SU-DHL-6 (cell line): Measurements from ENCODE around the gene DNAH14.

Experiments
- EZH2phosphoT487 ChIP-seq: fragments of 200-600 bp; sonication (generic), shearing (Covaris generic); conservative IDR thresholded peaks from 2 replicates; pipeline ENCODE4 v1.6.1; 2018; ENCODE audit warnings: mild to moderate bottlenecking, antibody characterized with exemption, low read length, moderate library complexity, mixed read lengths
- TF ChIP-seq, protein P1 (sequence below): fragments of 200-600 bp; sonication (generic); IDR thresholded peaks from one replicate; pipeline ENCODE4 v1.5.1; 2017; ENCODE audit warnings: antibody characterized with exemption, mild to moderate bottlenecking, low read length, moderate library complexity; ENCODE audit not compliant: insufficient read depth, poor library complexity, severe bottlenecking

DNA sequence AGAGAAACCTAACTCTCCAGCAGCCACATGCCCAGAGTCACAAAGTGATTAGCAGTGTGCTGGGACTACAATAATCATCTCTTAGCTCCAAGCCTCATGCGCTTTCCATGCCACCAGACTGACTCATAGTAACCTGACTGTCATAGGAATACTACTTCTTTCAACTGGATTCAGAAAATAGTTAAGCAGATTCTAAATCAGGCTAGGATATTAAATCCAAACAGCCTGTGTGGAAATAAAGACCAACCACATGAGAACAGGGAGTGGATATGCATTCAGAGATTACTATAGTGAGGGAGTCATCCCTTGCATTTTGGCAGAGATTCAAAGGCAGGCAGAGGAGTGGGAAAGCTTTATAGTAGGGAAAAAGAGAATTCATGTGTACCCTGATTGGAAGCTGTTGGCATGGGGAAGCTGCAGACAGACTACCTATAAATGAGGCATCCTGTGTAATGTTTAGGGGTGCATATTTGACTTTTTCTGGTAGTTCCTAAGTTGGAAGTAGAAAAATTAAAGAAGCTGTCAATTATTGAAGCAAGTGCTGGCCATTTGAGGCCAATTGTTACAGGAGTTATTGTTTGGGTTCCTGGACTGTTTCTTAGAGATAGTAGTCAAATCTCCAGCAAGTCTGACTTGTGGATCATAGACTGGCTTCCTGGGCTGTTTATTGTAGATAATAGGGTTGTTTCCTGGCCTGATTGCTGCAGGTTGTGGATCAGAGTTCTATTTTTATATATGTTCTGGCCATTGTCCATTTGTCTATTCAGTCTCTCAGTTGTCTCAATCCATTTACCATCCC, 31.7 kb upstream of the DNAH14 start:
- TF ChIP-seq, protein P1, sequence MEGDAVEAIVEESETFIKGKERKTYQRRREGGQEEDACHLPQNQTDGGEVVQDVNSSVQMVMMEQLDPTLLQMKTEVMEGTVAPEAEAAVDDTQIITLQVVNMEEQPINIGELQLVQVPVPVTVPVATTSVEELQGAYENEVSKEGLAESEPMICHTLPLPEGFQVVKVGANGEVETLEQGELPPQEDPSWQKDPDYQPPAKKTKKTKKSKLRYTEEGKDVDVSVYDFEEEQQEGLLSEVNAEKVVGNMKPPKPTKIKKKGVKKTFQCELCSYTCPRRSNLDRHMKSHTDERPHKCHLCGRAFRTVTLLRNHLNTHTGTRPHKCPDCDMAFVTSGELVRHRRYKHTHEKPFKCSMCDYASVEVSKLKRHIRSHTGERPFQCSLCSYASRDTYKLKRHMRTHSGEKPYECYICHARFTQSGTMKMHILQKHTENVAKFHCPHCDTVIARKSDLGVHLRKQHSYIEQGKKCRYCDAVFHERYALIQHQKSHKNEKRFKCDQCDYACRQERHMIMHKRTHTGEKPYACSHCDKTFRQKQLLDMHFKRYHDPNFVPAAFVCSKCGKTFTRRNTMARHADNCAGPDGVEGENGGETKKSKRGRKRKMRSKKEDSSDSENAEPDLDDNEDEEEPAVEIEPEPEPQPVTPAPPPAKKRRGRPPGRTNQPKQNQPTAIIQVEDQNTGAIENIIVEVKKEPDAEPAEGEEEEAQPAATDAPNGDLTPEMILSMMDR: no peak
- TF ChIP-seq EZH2phosphoT487: no peak
